ENCODE results near the gene TMEM205.
"Not testable (repeated sequence)": the region's sequence is repeated elsewhere in the genome, so short reads cannot be mapped to it uniquely, and the experiment has no call there.

TMEM205 gene

GRCh38 chr19:11373166-11373884 is 27.3 kb upstream of the TMEM205 start:
- peak; percentile 60 for DNase-seq (ENCODE audit: low spot score)

GRCh38 chr19:11370744-11371143 is 24.7 kb upstream of the TMEM205 start:
- DNase-seq (ENCODE audit: low spot score): no peak

GRCh38 chr19:11367528-11367927 is 21.5 kb upstream of the TMEM205 start:
- no peak for DNase-seq (ENCODE audit: low spot score)

GRCh38 chr19:11365557-11366117 is 19.6 kb upstream of the TMEM205 start:
- DNase-seq (ENCODE audit: low spot score): no peak

- no peak for DNase-seq (ENCODE audit: low spot score)
Measured at GRCh38 chr19:11364935-11365334, 18.9 kb upstream of the TMEM205 start.

- DNase-seq (ENCODE audit: low spot score): no peak
Measured at GRCh38 chr19:11364296-11364904, 18.3 kb upstream of the TMEM205 start.

GRCh38 chr19:11363881-11364280 is 17.8 kb upstream of the TMEM205 start:
- DNase-seq (ENCODE audit: low spot score): no peak

GRCh38 chr19:11361771-11362731 is 16.0 kb upstream of the TMEM205 start:
- DNase-seq (ENCODE audit: low spot score): no peak

GRCh38 chr19:11361037-11361770 is 15.1 kb upstream of the TMEM205 start:
- DNase-seq (ENCODE audit: low spot score): no peak

- no peak for DNase-seq (ENCODE audit: low spot score)
Measured at GRCh38 chr19:11359421-11359820, 13.4 kb upstream of the TMEM205 start.

- DNase-seq (ENCODE audit: low spot score): no peak
Measured at GRCh38 chr19:11356676-11357550, 10.8 kb upstream of the TMEM205 start.

GRCh38 chr19:11356074-11356397 is 10.0 kb upstream of the TMEM205 start:
- no peak for DNase-seq (ENCODE audit: low spot score)

GRCh38 chr19:11355160-11356073 is 9.3 kb upstream of the TMEM205 start, which contains the start of gene PLPPR2:
PLPPR2 (plus strand) TSS chr19:11355432; CDS start chr19:11357674, 2,242 bp downstream.
- DNase-seq (ENCODE audit: low spot score): peak; percentile 85

- DNase-seq (ENCODE audit: low spot score): not testable (repeated sequence)
Measured at GRCh38 chr19:11354102-11354501, 8.0 kb upstream of the TMEM205 start.

- DNase-seq (ENCODE audit: low spot score): no peak
Measured at GRCh38 chr19:11349171-11349570, 3.1 kb upstream of the TMEM205 start.

- no peak for DNase-seq (ENCODE audit: low spot score)
Measured at GRCh38 chr19:11347546-11348039, 1.5 kb upstream of the TMEM205 start.

GRCh38 chr19:11345122-11345803 is 805 bp downstream of the TMEM205 start:
- DNase-seq (ENCODE audit: low spot score): no peak

GRCh38 chr19:11342429-11342828 is 3.6 kb downstream of the TMEM205 start:
- no peak for DNase-seq (ENCODE audit: low spot score)

GRCh38 chr19:11340099-11340467 is 6.0 kb downstream of the TMEM205 start:
- not testable (repeated sequence) for DNase-seq (ENCODE audit: low spot score)

All from pons (tissue), 1 donor.